Cardiac fibroblast (primary cell): ENCODE data around the gene SERTAD4.
A peak's percentile ranks its signal among the peaks of the same experiment; 100 is the strongest.

Experiments
- DNase-seq, 2 donors: peaks; one replicate each; pipeline versions ENCODE4 v3.0.0 to v3.0.0-alpha.2; 2010; ENCODE audit warnings: low read depth in 2 of 2
- H3K4me3 ChIP-seq, 2 donors: replicated peaks in 1 of 2; 1 replicate in 1 of 2; 2 replicates in 1 of 2; pipeline ENCODE4 v1.5.1; 2011; ENCODE audit warnings: low read depth in 2 of 2, low read length in 2 of 2, mild to moderate bottlenecking in 2 of 2, moderate library complexity in 1 of 2
- CTCF ChIP-seq: IDR thresholded peaks from one replicate; pipeline ENCODE4 v1.5.1; 2011; ENCODE audit warnings: low read depth, mild to moderate bottlenecking, low read length, inconsistent platforms

Gene SERTAD4

GRCh38 chr1:210218047-210218446 lies 14.5 kb upstream of the SERTAD4 start:
- no peak overlapping the region for H3K4me3 ChIP-seq
- no peak for TF ChIP-seq CTCF
- no peak for DNase-seq

GRCh38 chr1:210222340-210223006 lies 10.1 kb upstream of the SERTAD4 start:
- H3K4me3 ChIP-seq = no peak overlapping the region
- TF ChIP-seq CTCF = no peak
- DNase-seq = peak in 1 of 2 donors; percentile 35

DNA sequence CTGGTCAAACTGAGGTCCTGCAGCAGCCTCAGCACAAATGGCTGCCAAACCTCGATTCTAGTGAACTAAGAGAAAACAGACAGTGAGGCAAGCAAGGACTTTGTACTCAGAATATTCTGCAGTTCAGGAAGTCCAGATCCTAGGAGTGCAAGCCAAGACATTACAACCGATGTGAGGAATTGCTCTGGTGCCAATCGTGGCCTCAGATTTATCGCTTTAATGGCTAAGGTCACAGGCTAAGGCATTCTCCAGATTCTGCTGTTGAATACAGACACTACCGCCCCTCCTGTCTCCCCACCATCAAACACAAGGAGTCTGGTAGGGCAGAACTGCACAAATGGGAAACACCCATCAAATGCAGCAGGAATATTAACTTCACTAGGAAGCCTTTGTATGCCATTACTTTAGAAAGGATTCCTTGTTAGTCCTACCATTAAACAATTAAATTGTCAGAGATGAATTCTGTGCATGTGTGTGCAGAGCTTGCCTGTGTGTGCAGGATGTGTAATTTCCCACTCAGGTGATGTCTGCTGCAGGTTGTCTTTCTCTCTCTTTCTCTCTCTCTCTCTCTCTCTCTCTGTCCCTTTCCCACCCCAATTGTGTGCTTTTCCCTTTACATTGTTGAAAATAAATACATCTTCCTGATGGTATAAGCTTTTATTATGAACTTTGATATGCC lies 9.2 kb upstream of the SERTAD4 start:
- no peak for DNase-seq
- no peak for TF ChIP-seq CTCF

DNA sequence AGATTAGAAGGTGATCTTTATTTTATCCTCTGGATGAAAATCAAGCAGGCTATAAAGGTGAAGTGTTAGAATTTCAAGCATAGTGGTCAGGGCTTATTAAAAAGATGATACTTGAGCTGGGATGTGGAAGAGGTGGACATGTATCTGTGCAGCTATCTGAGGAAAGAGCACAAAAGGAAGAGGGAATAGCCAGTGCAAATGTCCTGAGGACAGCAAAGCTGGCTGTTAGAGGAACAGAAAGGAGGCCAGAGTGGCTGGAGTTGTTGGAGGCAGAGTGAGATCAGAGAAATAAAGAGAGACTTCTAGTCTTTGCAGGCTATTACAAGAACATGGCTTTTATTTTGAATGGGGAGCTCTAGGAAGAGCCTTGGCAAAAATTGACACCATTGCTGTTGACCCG lies 4.4 kb upstream of the SERTAD4 start:
- TF ChIP-seq CTCF = no peak

More for the DNA sequence above, 9.2 kb upstream of the SERTAD4 start:
- H3K4me3 ChIP-seq = no peak overlapping the region

DNA sequence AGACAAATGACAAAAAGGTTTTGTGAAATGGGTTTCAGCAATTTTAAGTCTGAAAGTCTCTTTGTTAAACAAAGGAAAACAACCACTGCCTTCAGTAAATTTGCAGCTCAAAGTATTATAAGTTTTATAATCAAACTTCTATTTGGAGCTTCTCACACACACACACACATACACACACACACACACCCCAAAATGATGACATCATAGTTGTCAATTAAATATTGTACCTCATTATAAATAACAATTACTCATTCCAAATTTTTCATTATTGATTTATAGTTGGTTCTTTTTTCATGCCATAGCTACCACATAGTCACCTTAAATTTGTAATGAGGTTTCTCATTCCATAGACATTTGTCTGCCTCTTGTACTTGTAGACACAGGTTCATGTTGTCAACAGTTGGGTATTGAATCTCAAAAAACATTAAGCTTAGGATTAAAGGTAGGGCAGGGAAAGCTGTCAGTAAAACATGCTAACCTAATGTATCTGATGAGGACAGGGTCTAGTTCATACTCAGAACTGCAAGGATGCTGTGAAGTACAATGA lies 2.4 kb upstream of the SERTAD4 start:
- DNase-seq = no peak
- H3K4me3 ChIP-seq = no peak overlapping the region
- TF ChIP-seq CTCF = no peak

More for the DNA sequence above, 4.4 kb upstream of the SERTAD4 start:
- H3K4me3 ChIP-seq = no peak overlapping the region
- no peak for DNase-seq

DNA sequence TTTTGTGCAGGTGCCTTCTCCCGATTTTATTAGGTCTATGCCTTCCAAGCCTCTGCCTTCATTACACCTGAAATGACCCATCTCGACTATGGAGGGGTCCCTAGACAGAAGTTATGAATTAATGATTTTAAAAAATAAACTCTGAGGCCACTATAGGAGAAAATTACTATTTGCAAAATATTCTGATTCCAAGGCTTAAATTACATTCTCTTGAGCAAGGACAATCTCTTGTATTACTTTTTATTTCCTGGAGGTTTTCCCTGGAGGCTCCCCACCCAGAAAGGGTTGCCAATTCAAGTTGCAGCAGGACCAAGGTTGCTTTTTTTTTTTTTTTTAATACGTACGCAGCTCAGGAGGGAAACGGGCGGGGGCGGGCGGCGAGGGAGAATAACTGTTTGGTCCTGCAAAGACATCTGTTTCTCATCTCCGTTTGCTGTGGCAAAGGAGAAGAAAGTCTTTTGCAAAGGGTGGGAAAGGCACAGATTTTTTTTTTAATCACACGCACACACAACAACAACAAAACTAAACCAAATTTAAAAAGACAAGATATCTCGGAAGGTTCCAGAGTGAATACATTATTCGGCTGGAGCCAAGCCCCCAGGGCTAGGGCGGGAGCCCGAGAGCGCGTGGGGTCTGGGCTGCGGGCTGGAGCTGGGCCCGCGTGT lies 618 bp upstream of the SERTAD4 start:
- DNase-seq = peak; percentile 66 to 75
- peak overlapping the region; percentile 42 to 69 for H3K4me3 ChIP-seq
- no peak for TF ChIP-seq CTCF
